Jurkat, Clone E6-1 (cell line): ENCODE data around the gene PHF3. TPM values are rescaled to one million over a fixed set of nuclear protein-coding genes. Genes with fewer than 3 reads are reported as not detected.

Source experiments
- DNase-seq: peaks from one replicate; pipeline ENCODE4 v3.0.0-alpha.2; 2011; ENCODE audit warnings: low read depth, low spot score
- H3K4me3 ChIP-seq: 2 replicates; pipeline ENCODE4 v1.5.1; 2011; ENCODE audit warnings: mild to moderate bottlenecking, low read length, control low read depth, moderate library complexity
- polyA plus RNA-seq: library from polyadenylated mRNA; unstranded; fragments of >200 nt; gene quantifications from one replicate; pipeline ENCODE4 v1.2.1, GENCODE V29; 2012; ENCODE audit warnings: missing spikeins; ENCODE audit not compliant: insufficient read length, insufficient read depth

PHF3 gene
- polyA plus RNA-seq, result 20.5 TPM

- H3K4me3 ChIP-seq, result peak within 1 kb of the TSS; percentile 83
- peak; percentile 83 for DNase-seq
Observed at GRCh38 chr6:63635588-63636517, at the start of gene PHF3. Gene PHF3 (plus strand): TSS chr6:63635802. CDS start chr6:63646552, 10,750 bp downstream.

- DNase-seq, result no peak
- H3K4me3 ChIP-seq, result no peak overlapping the region
Observed at GRCh38 chr6:63589952-63590411, 45.6 kb upstream of the PHF3 start.

- no peak overlapping the region for H3K4me3 ChIP-seq
Observed at GRCh38 chr6:63592886-63593285, 42.7 kb upstream of the PHF3 start.

GRCh38 chr6:63597141-63598048 lies 38.2 kb upstream of the PHF3 start:
- no peak overlapping the region for H3K4me3 ChIP-seq
- no peak for DNase-seq

More at GRCh38 chr6:63592886-63593285, 42.7 kb upstream of the PHF3 start:
- no peak for DNase-seq

- peak overlapping the region; percentile 43 for H3K4me3 ChIP-seq
- peak; percentile 67 for DNase-seq
Observed at GRCh38 chr6:63598049-63599036, 37.3 kb upstream of the PHF3 start.

- H3K4me3 ChIP-seq, result no peak overlapping the region
- no peak for DNase-seq
Observed at GRCh38 chr6:63599243-63599642, 36.4 kb upstream of the PHF3 start.

GRCh38 chr6:63600136-63600535 lies 35.5 kb upstream of the PHF3 start:
- DNase-seq, result no peak

GRCh38 chr6:63609231-63609630 lies 26.4 kb upstream of the PHF3 start:
- no peak overlapping the region for H3K4me3 ChIP-seq
- DNase-seq, result no peak

More at GRCh38 chr6:63600136-63600535, 35.5 kb upstream of the PHF3 start:
- no peak overlapping the region for H3K4me3 ChIP-seq

GRCh38 chr6:63610944-63611343 lies 24.7 kb upstream of the PHF3 start:
- H3K4me3 ChIP-seq, result no peak overlapping the region

GRCh38 chr6:63611560-63611959 lies 24.0 kb upstream of the PHF3 start:
- no peak overlapping the region for H3K4me3 ChIP-seq
- DNase-seq, result no peak

More at GRCh38 chr6:63610944-63611343, 24.7 kb upstream of the PHF3 start:
- DNase-seq, result no peak

GRCh38 chr6:63615590-63615989 lies 20.0 kb upstream of the PHF3 start:
- no peak for DNase-seq
- H3K4me3 ChIP-seq, result no peak overlapping the region

GRCh38 chr6:63624091-63624490 lies 11.5 kb upstream of the PHF3 start:
- no peak for DNase-seq
- no peak overlapping the region for H3K4me3 ChIP-seq

GRCh38 chr6:63630466-63630865 lies 5.1 kb upstream of the PHF3 start:
- H3K4me3 ChIP-seq, result no peak overlapping the region
- no peak for DNase-seq

GRCh38 chr6:63634630-63635029 lies 972 bp upstream of the PHF3 start:
- DNase-seq, result no peak
- no peak overlapping the region for H3K4me3 ChIP-seq

GRCh38 chr6:63635215-63635587 lies 401 bp upstream of the PHF3 start:
- peak overlapping the region; percentile 58 for H3K4me3 ChIP-seq
- DNase-seq, result no peak

GRCh38 chr6:63636518-63637021 lies 968 bp downstream of the PHF3 start:
- H3K4me3 ChIP-seq, result peak overlapping the region; percentile 83
- DNase-seq, result no peak

GRCh38 chr6:63637865-63638445 lies 2.4 kb downstream of the PHF3 start:
- DNase-seq, result no peak
- H3K4me3 ChIP-seq, result no peak overlapping the region

GRCh38 chr6:63640062-63640461 lies 4.5 kb downstream of the PHF3 start:
- no peak overlapping the region for H3K4me3 ChIP-seq
- DNase-seq, result no peak
